HL-60 (cell line): ENCODE results near the gene ALKBH1.

Source experiments
- DNase-seq, 2 experiments: peaks; one replicate each; pipeline ENCODE4 v3.0.0-alpha.2; 2010 to 2020; ENCODE audit warnings: low read depth in 1 of 2, low spot score in 1 of 2
- H3K27ac ChIP-seq: fragments of 250-450 bp; sonication (Bioruptor Pico); replicated peaks from 2 replicates; pipeline ENCODE4 v1.5.1; 2020; ENCODE audit warnings: mild to moderate bottlenecking, moderate library complexity
- H3K27me3 ChIP-seq: fragments of 250-450 bp; sonication (Bioruptor Pico); 2 replicates; pipeline ENCODE4 v1.5.1; 2021; ENCODE audit warnings: mild to moderate bottlenecking, moderate library complexity; ENCODE audit not compliant: insufficient read depth, poor library complexity, severe bottlenecking
- H3K4me3 ChIP-seq: replicated peaks from 2 replicates; pipeline ENCODE4 v1.5.1; 2011; ENCODE audit warnings: mild to moderate bottlenecking, control low read depth, low read length; ENCODE audit not compliant: insufficient read depth
- GABPA ChIP-seq: IDR thresholded peaks from 2 replicates; pipeline ENCODE4 v1.6.1; 2012; ENCODE audit warnings: low read depth
- POLR2AphosphoS5 ChIP-seq: IDR thresholded peaks from 2 replicates; pipeline ENCODE4 v1.6.1; 2012; ENCODE audit warnings: low read depth
- SPI1 ChIP-seq: IDR thresholded peaks from 2 replicates; pipeline ENCODE4 v1.6.1; 2012; ENCODE audit warnings: low read depth, mild to moderate bottlenecking, borderline replicate concordance
- TF ChIP-seq, protein P1 (sequence below): IDR thresholded peaks from one replicate; pipeline ENCODE4 v1.5.1; 2011; ENCODE audit warnings: low read length, control low read depth, inconsistent platforms; ENCODE audit not compliant: insufficient read depth
- TF ChIP-seq, protein P2 (sequence below): IDR thresholded peaks from 2 replicates; pipeline ENCODE4 v1.6.1; 2012; ENCODE audit warnings: low read depth; ENCODE audit not compliant: insufficient replicate concordance

The ALKBH1 gene

DNA sequence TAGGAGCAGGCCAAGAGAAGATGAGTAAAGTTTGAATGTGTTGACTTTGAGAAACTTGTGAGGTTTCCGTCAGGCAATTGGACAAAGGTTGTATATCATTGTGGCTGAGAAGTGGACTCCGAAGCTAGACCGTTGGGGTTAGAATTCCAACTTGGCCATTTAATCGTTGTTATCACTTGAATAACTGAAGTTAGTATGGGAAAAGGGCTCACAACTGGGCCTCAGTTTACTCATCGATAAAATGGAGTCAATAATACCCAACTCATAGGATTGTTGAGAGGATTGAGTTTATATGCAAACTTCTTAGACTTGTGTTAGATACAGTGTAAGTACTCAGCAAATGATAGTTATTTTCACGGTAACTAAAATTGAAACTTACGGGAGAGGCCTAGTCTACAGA, 926 bp upstream of the ALKBH1 start:
- no peaks in the 10 kb centered on the region for H3K27me3 ChIP-seq
- peak overlapping the region; percentile 78 for H3K27ac ChIP-seq
- TF ChIP-seq, protein P1, sequence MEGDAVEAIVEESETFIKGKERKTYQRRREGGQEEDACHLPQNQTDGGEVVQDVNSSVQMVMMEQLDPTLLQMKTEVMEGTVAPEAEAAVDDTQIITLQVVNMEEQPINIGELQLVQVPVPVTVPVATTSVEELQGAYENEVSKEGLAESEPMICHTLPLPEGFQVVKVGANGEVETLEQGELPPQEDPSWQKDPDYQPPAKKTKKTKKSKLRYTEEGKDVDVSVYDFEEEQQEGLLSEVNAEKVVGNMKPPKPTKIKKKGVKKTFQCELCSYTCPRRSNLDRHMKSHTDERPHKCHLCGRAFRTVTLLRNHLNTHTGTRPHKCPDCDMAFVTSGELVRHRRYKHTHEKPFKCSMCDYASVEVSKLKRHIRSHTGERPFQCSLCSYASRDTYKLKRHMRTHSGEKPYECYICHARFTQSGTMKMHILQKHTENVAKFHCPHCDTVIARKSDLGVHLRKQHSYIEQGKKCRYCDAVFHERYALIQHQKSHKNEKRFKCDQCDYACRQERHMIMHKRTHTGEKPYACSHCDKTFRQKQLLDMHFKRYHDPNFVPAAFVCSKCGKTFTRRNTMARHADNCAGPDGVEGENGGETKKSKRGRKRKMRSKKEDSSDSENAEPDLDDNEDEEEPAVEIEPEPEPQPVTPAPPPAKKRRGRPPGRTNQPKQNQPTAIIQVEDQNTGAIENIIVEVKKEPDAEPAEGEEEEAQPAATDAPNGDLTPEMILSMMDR = no peak
- TF ChIP-seq POLR2AphosphoS5 = no peak
- TF ChIP-seq SPI1 = no peak
- TF ChIP-seq, protein P2, sequence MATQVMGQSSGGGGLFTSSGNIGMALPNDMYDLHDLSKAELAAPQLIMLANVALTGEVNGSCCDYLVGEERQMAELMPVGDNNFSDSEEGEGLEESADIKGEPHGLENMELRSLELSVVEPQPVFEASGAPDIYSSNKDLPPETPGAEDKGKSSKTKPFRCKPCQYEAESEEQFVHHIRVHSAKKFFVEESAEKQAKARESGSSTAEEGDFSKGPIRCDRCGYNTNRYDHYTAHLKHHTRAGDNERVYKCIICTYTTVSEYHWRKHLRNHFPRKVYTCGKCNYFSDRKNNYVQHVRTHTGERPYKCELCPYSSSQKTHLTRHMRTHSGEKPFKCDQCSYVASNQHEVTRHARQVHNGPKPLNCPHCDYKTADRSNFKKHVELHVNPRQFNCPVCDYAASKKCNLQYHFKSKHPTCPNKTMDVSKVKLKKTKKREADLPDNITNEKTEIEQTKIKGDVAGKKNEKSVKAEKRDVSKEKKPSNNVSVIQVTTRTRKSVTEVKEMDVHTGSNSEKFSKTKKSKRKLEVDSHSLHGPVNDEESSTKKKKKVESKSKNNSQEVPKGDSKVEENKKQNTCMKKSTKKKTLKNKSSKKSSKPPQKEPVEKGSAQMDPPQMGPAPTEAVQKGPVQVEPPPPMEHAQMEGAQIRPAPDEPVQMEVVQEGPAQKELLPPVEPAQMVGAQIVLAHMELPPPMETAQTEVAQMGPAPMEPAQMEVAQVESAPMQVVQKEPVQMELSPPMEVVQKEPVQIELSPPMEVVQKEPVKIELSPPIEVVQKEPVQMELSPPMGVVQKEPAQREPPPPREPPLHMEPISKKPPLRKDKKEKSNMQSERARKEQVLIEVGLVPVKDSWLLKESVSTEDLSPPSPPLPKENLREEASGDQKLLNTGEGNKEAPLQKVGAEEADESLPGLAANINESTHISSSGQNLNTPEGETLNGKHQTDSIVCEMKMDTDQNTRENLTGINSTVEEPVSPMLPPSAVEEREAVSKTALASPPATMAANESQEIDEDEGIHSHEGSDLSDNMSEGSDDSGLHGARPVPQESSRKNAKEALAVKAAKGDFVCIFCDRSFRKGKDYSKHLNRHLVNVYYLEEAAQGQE = no peak
- no peak for TF ChIP-seq GABPA
- no peak for DNase-seq
- peak overlapping the region; percentile 67 for H3K4me3 ChIP-seq

DNA sequence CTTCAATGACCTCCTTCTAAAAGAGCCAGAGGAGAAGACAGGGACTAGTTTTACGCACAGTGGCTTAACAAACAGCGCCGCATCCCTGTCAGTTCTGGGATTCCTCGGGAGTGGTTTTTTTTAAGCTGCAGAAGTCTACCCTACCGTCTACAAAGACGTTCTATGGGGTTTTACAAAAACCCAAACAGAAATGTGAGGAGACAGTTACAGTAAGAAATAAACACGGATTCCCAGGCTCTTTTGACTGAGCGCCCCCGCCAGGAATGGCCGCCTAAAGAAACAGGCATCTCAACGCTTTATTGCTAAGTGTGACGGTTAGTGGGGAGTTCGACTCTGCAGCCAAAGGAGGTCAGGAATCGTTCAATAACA, 484 bp downstream of the ALKBH1 start:
- peak overlapping the region; percentile 78 for H3K27ac ChIP-seq
- peak; percentile 7 to 18 for DNase-seq

DNA sequence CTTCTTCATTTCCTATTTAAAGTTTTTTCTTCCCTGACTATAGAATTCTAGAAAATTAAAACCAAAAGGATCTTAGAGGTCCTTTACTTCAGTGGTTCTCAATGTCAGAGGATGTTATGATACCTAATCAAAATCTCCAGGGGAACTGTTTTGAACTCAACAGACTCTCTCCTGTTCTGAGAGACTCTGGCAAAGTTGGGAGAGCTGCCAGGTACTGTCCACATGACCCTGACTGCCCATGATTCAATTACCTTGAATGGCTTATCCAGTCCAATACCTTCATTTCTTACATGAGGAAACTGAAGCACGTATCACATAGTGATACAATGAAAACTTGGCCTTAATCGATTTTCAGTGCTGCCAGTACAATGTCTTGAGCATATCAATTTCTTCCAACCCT, 16.6 kb downstream of the ALKBH1 start:
- Histone ChIP-seq H3K4me3 (no peak overlapping the region), H3K27me3 (no peaks in the 10 kb centered on the region), H3K27ac (no peak overlapping the region)
- TF ChIP-seq POLR2AphosphoS5 = no peak
- no peak for TF ChIP-seq GABPA
- TF ChIP-seq, protein P2 = no peak
- TF ChIP-seq, protein P1 = no peak
- TF ChIP-seq SPI1 = no peak
- no peak for DNase-seq

More for the DNA sequence above, 484 bp downstream of the ALKBH1 start:
- Histone ChIP-seq H3K4me3 (peak overlapping the region; percentile 67), H3K27me3 (no peaks in the 10 kb centered on the region)
- TF ChIP-seq, protein P1 = no peak
- TF ChIP-seq, protein P2 = no peak
- TF ChIP-seq SPI1 = no peak
- no peak for TF ChIP-seq POLR2AphosphoS5
- no peak for TF ChIP-seq GABPA
